Activated effector memory CD4-positive, alpha-beta T cell treated with anti-CD3 and anti-CD28 coated beads, Interleukin-2, amount 50 U/mL, for 16 hours (primary cell): ENCODE data around the gene DENND1A.
"Not testable (repeated sequence)": the region's sequence is repeated elsewhere in the genome, so short reads cannot be mapped to it uniquely, and the experiment has no call there.

Experiments
- DNase-seq: peaks from one replicate; pipeline ENCODE4 v3.0.0-alpha.2; 2020

The DENND1A gene

GRCh38 chr9:123399803-123400378 lies 530.0 kb downstream of the DENND1A start:
- DNase-seq, result no peak

GRCh38 chr9:123398938-123399337 lies 531.0 kb downstream of the DENND1A start:
- DNase-seq, result not testable (repeated sequence)

GRCh38 chr9:123397975-123398374 lies 532.0 kb downstream of the DENND1A start:
- no peak for DNase-seq

GRCh38 chr9:123395689-123396511 lies 534.0 kb downstream of the DENND1A start:
- no peak for DNase-seq

- DNase-seq, result no peak
These were observed 534.6 kb downstream of the DENND1A start for GRCh38 chr9:123395276-123395688.

GRCh38 chr9:123394291-123395235 lies 535.4 kb downstream of the DENND1A start:
- no peak for DNase-seq

GRCh38 chr9:123392802-123393201 lies 537.1 kb downstream of the DENND1A start:
- no peak for DNase-seq

- no peak for DNase-seq
These were observed 538.0 kb downstream of the DENND1A start for GRCh38 chr9:123391946-123392345.

GRCh38 chr9:123391233-123391632 lies 538.7 kb downstream of the DENND1A start:
- DNase-seq, result no peak

GRCh38 chr9:123390337-123391135 lies 539.4 kb downstream of the DENND1A start:
- no peak for DNase-seq

- no peak for DNase-seq
These were observed 540.2 kb downstream of the DENND1A start for GRCh38 chr9:123389698-123390097.

- no peak for DNase-seq
These were observed 540.9 kb downstream of the DENND1A start for GRCh38 chr9:123389070-123389469.

GRCh38 chr9:123387686-123388085 lies 542.2 kb downstream of the DENND1A start:
- DNase-seq, result no peak

GRCh38 chr9:123383512-123384170 lies 546.3 kb downstream of the DENND1A start:
- no peak for DNase-seq

GRCh38 chr9:123382653-123383511 lies 547.0 kb downstream of the DENND1A start:
- DNase-seq, result no peak

- DNase-seq, result no peak
These were observed 548.8 kb downstream of the DENND1A start for GRCh38 chr9:123380852-123381705.

GRCh38 chr9:123378956-123379660 lies 550.8 kb downstream of the DENND1A start:
- no peak for DNase-seq

GRCh38 chr9:123378025-123378424 lies 551.9 kb downstream of the DENND1A start:
- no peak for DNase-seq
